A549 (cell line): ENCODE measurements around the gene TRAPPC14. TPM values are rescaled to one million over a fixed set of nuclear protein-coding genes. Genes with fewer than 3 reads are reported as not detected.

Source experiments
- ATAC-seq, 2 experiments: fragments of 200-7000 bp in 1 of 2; fragments of >200 bp in 1 of 2; cut with Nextera tagmentation in 1 of 2; cut with Tn5 transposase in 1 of 2; 3 replicates each; pipeline versions ENCODE4 v1.8.0 to v1.9.1; 2018 to 2020; ENCODE audit warnings: mild to moderate bottlenecking in 1 of 2, moderate library complexity in 1 of 2
- CTCF ChIA-PET: fragments of 300-600 bp; sonication (Branson Sonifier 250); formaldehyde crosslinking; extraction: SDS; loops from one replicate; lab custom pipeline; 2021; ENCODE audit warnings: antibody characterized with exemption, inconsistent platforms; lab: Yijun Ruan, JAX
- POLR2A ChIA-PET: fragments of 350-600 bp; formaldehyde crosslinking; extraction: SDS; loops from one replicate; lab custom pipeline; 2021; ENCODE audit warnings: antibody characterized with exemption, inconsistent platforms; lab: Yijun Ruan, JAX
- DNase-seq, 2 experiments: peaks; one replicate each; pipeline versions ENCODE4 v3.0.0 to v3.0.0-alpha.2; 2011 to 2016; ENCODE audit warnings: low read depth in 1 of 2, low spot score in 1 of 2
- FAIRE-seq: peaks from 2 replicates; lab custom pipeline; 2011; peaks lifted over from hg19 to GRCh38; lab: Jason Lieb, UNC
- H3K27ac ChIP-seq, 2 experiments: fragments of >200 bp; sonication (Bioruptor Twin); formaldehyde crosslinking; 3 replicates each; pipeline ENCODE4 v1.5.1; 2016 to 2017
- H3K4me1 ChIP-seq: fragments of >200 bp; sonication (Bioruptor Twin); formaldehyde crosslinking; 3 replicates; pipeline ENCODE4 v1.6.1; 2016
- H3K4me2 ChIP-seq: fragments of >200 bp; sonication (Bioruptor Twin); formaldehyde crosslinking; 3 replicates; pipeline ENCODE4 v1.6.1; 2016
- H3K4me3 ChIP-seq: fragments of >200 bp; sonication (Bioruptor Twin); formaldehyde crosslinking; 3 replicates; pipeline ENCODE4 v1.5.1; 2016
- H3K9me3 ChIP-seq: fragments of >200 bp; sonication (Bioruptor Twin); formaldehyde crosslinking; 3 replicates; pipeline ENCODE4 v1.6.1; 2016
- BHLHE40 ChIP-seq: IDR thresholded peaks from 2 replicates; pipeline ENCODE4 v1.6.1; 2012; ENCODE audit warnings: low read depth, low read length, inconsistent platforms
- CBX8 ChIP-seq: fragments of 200-600 bp; sonication (generic); IDR thresholded peaks from 2 replicates; pipeline ENCODE4 v1.6.1; 2016
- CEBPB ChIP-seq, 2 experiments: fragments of >200 bp in 1 of 2; sonication (Bioruptor Twin) in 1 of 2; formaldehyde crosslinking in 1 of 2; IDR thresholded peaks; 2 replicates each; pipeline ENCODE4 v1.6.1; 2012 to 2016
- CTCF ChIP-seq: fragments of >200 bp; sonication (Bioruptor Twin); formaldehyde crosslinking; IDR thresholded peaks from 3 replicates; pipeline ENCODE4 v1.5.1; 2016
- EHF ChIP-seq: fragments of 250-450 bp; sonication (Bioruptor Pico); IDR thresholded peaks from 2 replicates; pipeline ENCODE4 v1.5.0; 2020; ENCODE audit warnings: mild to moderate bottlenecking
- EHMT2 ChIP-seq: fragments of 200-600 bp; sonication (generic); IDR thresholded peaks from 2 replicates; pipeline ENCODE4 v1.6.1; 2016; ENCODE audit warnings: antibody characterized with exemption, low read depth, mild to moderate bottlenecking, moderate library complexity
- ELK1 ChIP-seq: fragments of 150-350 bp; IDR thresholded peaks from 2 replicates; pipeline ENCODE4 v1.6.1; 2014; ENCODE audit warnings: low read depth, mild to moderate bottlenecking, low read length
- FOSB ChIP-seq: fragments of 250-450 bp; sonication (Bioruptor Pico); IDR thresholded peaks from 2 replicates; pipeline ENCODE4 v1.5.0; 2020; ENCODE audit warnings: mild to moderate bottlenecking, moderate library complexity
- FOSL2 ChIP-seq, 2 experiments: fragments of 450-650 bp in 1 of 2; fragments of >200 bp in 1 of 2; sonication (Bioruptor Twin) in 1 of 2; formaldehyde crosslinking; IDR thresholded peaks; 2 replicates each; pipeline versions ENCODE4 v1.5.0 to v1.6.1; 2016 to 2020; ENCODE audit warnings: mild to moderate bottlenecking in 1 of 2, moderate library complexity in 1 of 2
- FOXS1 ChIP-seq: fragments of 250-450 bp; sonication (Bioruptor Pico); IDR thresholded peaks from 2 replicates; pipeline ENCODE4 v1.5.0; 2020; ENCODE audit warnings: mild to moderate bottlenecking, moderate library complexity
- GATA3 ChIP-seq: IDR thresholded peaks from 2 replicates; pipeline ENCODE4 v1.6.1; 2012; ENCODE audit warnings: borderline replicate concordance
- HOXA7 ChIP-seq: fragments of 250-450 bp; sonication (Bioruptor Pico); IDR thresholded peaks from 2 replicates; pipeline ENCODE4 v1.5.0; 2020; ENCODE audit warnings: mild to moderate bottlenecking, moderate library complexity
- HOXB5 ChIP-seq: fragments of 250-450 bp; sonication (Bioruptor Pico); IDR thresholded peaks from 2 replicates; pipeline ENCODE4 v1.5.0; 2020; ENCODE audit warnings: mild to moderate bottlenecking, moderate library complexity
- KDM5A ChIP-seq: fragments of 200-600 bp; sonication (generic); IDR thresholded peaks from 2 replicates; pipeline ENCODE4 v1.6.1; 2016; ENCODE audit warnings: antibody characterized with exemption, mild to moderate bottlenecking
- MAFK ChIP-seq: fragments of 450-650 bp; IDR thresholded peaks from 2 replicates; pipeline ENCODE4 v1.6.1; 2014; ENCODE audit not compliant: partially characterized antibody
- MYC ChIP-seq: IDR thresholded peaks from 2 replicates; pipeline ENCODE4 v1.6.1; 2012; ENCODE audit warnings: mild to moderate bottlenecking, inconsistent platforms, low read length, improper control_type of control experiment, borderline replicate concordance
- NFE2L2 ChIP-seq: fragments of 150-350 bp; conservative IDR thresholded peaks from 2 replicates; pipeline ENCODE4 v1.6.1; 2014; ENCODE audit warnings: low read length
- NR3C1 ChIP-seq: fragments of >200 bp; sonication (Bioruptor Twin); formaldehyde crosslinking; IDR thresholded peaks from 3 replicates; pipeline ENCODE4 v1.6.1; 2017
- RCOR1 ChIP-seq: fragments of 150-350 bp; IDR thresholded peaks from 2 replicates; pipeline ENCODE4 v1.6.1; 2014; ENCODE audit warnings: antibody characterized with exemption, low read length, low read depth
- REST ChIP-seq: fragments of 200-600 bp; sonication (generic); IDR thresholded peaks from 2 replicates; pipeline ENCODE4 v1.6.1; 2016; ENCODE audit warnings: antibody characterized with exemption, mild to moderate bottlenecking, moderate library complexity
- RNF2 ChIP-seq: fragments of 200-600 bp; sonication (generic); IDR thresholded peaks from 2 replicates; pipeline ENCODE4 v1.6.1; 2016; ENCODE audit warnings: low read depth, mild to moderate bottlenecking, antibody characterized with exemption, moderate library complexity, borderline replicate concordance
- SMC3 ChIP-seq: fragments of >200 bp; sonication (Bioruptor Twin); formaldehyde crosslinking; IDR thresholded peaks from 3 replicates; pipeline ENCODE4 v1.6.1; 2018; ENCODE audit warnings: inconsistent platforms
- TP53 ChIP-seq: fragments of 250-450 bp; sonication (Bioruptor Pico); IDR thresholded peaks from 2 replicates; pipeline ENCODE4 v1.5.0; 2021; ENCODE audit warnings: mild to moderate bottlenecking, moderate library complexity
- ZC3H11A ChIP-seq: fragments of 450-650 bp; IDR thresholded peaks from 2 replicates; pipeline ENCODE4 v1.6.1; 2014; ENCODE audit warnings: antibody characterized with exemption, mild to moderate bottlenecking
- ZFP36 ChIP-seq: fragments of 450-650 bp; IDR thresholded peaks from 2 replicates; pipeline ENCODE4 v1.6.1; 2014; ENCODE audit warnings: borderline replicate concordance; ENCODE audit not compliant: partially characterized antibody
- WGBS: methylation state at CpG from one replicate; pipeline ENCODE4 v1.1.6; 2017; ENCODE audit errors: missing lambda C conversion rate; 5-methylcytosine and 5-hydroxymethylcytosine counted together
- polyA plus RNA-seq, 4 experiments: library from polyadenylated mRNA; depleted of rRNA in 3 of 4; stranded (reverse); fragments of >200 nt; fragmentation: RNase III in 1 of 4; extraction: RNeasy Plus Mini Kit Qiagen cat#74134 plus additional on column Dnase treatment in 1 of 4; gene quantifications; 2 replicates in 3 of 4; 3 replicates in 1 of 4; pipeline ENCODE4 v1.2.3, GENCODE V29; 2011 to 2017
- TF ChIP-seq, protein P1 (sequence below): IDR thresholded peaks from 2 replicates; pipeline ENCODE4 v1.6.1; 2012

TRAPPC14 gene
- polyA plus RNA-seq, 2 of the 4 experiments (the other 2 are of a cell fraction): 3.4 to 14.1 TPM

DNA sequence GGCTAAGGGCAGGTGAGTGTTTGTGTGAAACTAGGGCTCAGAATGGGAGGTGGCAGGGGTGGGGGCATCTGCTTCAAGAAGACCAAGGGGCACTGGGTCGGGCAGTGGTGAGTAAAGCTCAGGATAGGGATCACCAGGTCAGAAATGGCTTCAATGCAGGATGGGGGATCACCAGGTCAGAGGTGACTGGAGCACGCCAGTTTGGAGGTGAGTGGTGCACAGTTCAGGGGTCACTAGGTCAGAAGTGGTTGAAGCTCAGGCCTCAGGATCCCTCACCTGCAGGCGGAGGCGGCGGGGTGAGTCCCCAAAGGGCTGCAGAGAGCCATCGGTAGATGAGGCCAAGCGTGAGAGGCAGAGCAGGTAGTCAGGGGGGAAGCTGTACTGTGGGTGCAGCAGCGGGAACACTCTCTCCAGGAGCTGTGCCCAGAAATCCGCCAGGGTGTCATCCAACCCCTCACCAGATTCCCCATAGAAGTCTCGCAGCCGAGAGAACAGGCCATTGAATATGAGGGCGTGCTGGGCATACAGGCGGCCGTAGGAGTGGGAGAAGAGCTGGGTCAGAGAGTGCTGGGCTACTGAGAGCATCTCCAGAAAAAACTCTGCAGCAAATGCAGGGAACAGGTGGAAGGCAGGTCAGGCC lies 16.9 kb upstream of the TRAPPC14 start:
- Histone ChIP-seq H3K9me3 (no peaks in the 10 kb centered on the region; the same call in 2 of the 3 replicates), H3K4me1 (peaks cover 9% of the 10 kb centered on the region; the same call in 2 of the 3 replicates), H3K4me3 (no peak overlapping the region), H3K4me2 (no peak overlapping the region), H3K27ac (no peak overlapping the region)
- WGBS: 93% methylated on average over 14 of the region's 14 CpGs
- no peak for TF ChIP-seq MYC
- no peak for TF ChIP-seq FOXS1 (CRISPR knock-in tag)
- no peak for TF ChIP-seq ZC3H11A
- TF ChIP-seq TP53: no peak
- TF ChIP-seq EHMT2: no peak
- no peak for TF ChIP-seq CTCF
- TF ChIP-seq SMC3: no peak
- no peak for TF ChIP-seq BHLHE40
- no peak for TF ChIP-seq ZFP36
- no peak for TF ChIP-seq REST
- no peak for TF ChIP-seq GATA3
- TF ChIP-seq HOXA7 (CRISPR knock-in tag): no peak
- no peak for TF ChIP-seq NFE2L2
- TF ChIP-seq HOXB5 (CRISPR knock-in tag): no peak
- no peak for TF ChIP-seq FOSL2 (IDR thresholded peaks at IDR 0.05)
- TF ChIP-seq FOSL2 (CRISPR knock-in tag; IDR thresholded peaks at IDR 0.05): no peak
- ChIA-PET POLR2A (no interaction called here), CTCF (interaction anchor here (0.8 to 1.8 kb wide), 3 partner anchors 11 to 43 kb away, joined by 3 to 7 read pairs (median 3); no protein-coding TSS in a partner anchor)
- no peak for FAIRE-seq
- DNase-seq: no peak
- no peak for ATAC-seq

GRCh38 chr7:100174582-100174981 lies 16.1 kb upstream of the TRAPPC14 start:
- no peaks in the 10 kb centered on the region; the same call in 2 of the 3 replicates for H3K9me3 ChIP-seq
- POLR2A ChIA-PET: no interaction called here
- no peak for TF ChIP-seq MAFK
- TF ChIP-seq KDM5A: no peak
- TF ChIP-seq HOXA7 (CRISPR knock-in tag): no peak
- no peak for TF ChIP-seq NR3C1
- TF ChIP-seq, protein P1, sequence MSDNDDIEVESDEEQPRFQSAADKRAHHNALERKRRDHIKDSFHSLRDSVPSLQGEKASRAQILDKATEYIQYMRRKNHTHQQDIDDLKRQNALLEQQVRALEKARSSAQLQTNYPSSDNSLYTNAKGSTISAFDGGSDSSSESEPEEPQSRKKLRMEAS: no peak
- no peak for TF ChIP-seq EHF (CRISPR knock-in tag)
- no peak for TF ChIP-seq REST
- TF ChIP-seq CBX8: no peak
- no peak for TF ChIP-seq CEBPB (IDR thresholded peaks at IDR 0.05)
- TF ChIP-seq RNF2: no peak
- TF ChIP-seq FOSB (CRISPR knock-in tag): no peak
- no peak for TF ChIP-seq ZFP36
- no peak for TF ChIP-seq RCOR1
- TF ChIP-seq ELK1: no peak
- TF ChIP-seq, all 56 proteins: peak for 0
- FAIRE-seq: no peak
- H3K4me2 ChIP-seq: no peak overlapping the region
- peaks cover 9% of the 10 kb centered on the region; the same call in 2 of the 3 replicates for H3K4me1 ChIP-seq
- ATAC-seq: no peak
- CTCF ChIA-PET: interaction anchor here (0.8 to 1.8 kb wide), 2 partner anchors 14 to 42 kb away, joined by 3 to 7 read pairs; no protein-coding TSS in a partner anchor
- no peak overlapping the region for H3K27ac ChIP-seq
- WGBS: 73% methylated on average over 5 of the region's 5 CpGs
- DNase-seq: no peak
- no peak overlapping the region for H3K4me3 ChIP-seq
